Keratinocyte (primary cell): ENCODE results near the gene AHRR. TPM values are rescaled to one million over a fixed set of nuclear protein-coding genes. Genes with fewer than 3 reads are reported as not detected.

Experiments used
- DNase-seq: peaks from one replicate; pipeline ENCODE4 v3.0.0-alpha.2; 2011; ENCODE audit warnings: low read depth, missing footprints, low spot score
- FAIRE-seq: peaks from 2 replicates; lab custom pipeline; 2011; peaks lifted over from hg19 to GRCh38; lab: Jason Lieb, UNC
- H2AFZ ChIP-seq: 2 replicates; pipeline ENCODE4 v1.6.0; 2012; ENCODE audit warnings: low read length, control low read depth, inconsistent platforms; ENCODE audit not compliant: control insufficient read depth
- H3K27ac ChIP-seq: 2 replicates; pipeline ENCODE4 v1.5.1; 2011; ENCODE audit warnings: low read length; ENCODE audit not compliant: control insufficient read depth, insufficient read depth
- H3K27me3 ChIP-seq: 3 replicates; pipeline ENCODE4 v1.6.0; 2011; ENCODE audit warnings: low read length; ENCODE audit not compliant: control insufficient read depth, insufficient read depth; ENCODE audit errors: extremely low read depth
- H3K36me3 ChIP-seq, 2 experiments: 2 replicates in 1 of 2; 3 replicates in 1 of 2; pipeline ENCODE4 v1.5.1; 2011; ENCODE audit warnings: low read length in 2 of 2, mild to moderate bottlenecking in 1 of 2; ENCODE audit not compliant: control insufficient read depth in 2 of 2, insufficient read depth in 2 of 2; ENCODE audit errors: extremely low read depth in 1 of 2
- H3K4me1 ChIP-seq: 3 replicates; pipeline ENCODE4 v1.5.1; 2011; ENCODE audit warnings: low read length; ENCODE audit not compliant: control insufficient read depth, insufficient read depth; ENCODE audit errors: extremely low read depth
- H3K4me2 ChIP-seq: 3 replicates; pipeline ENCODE4 v1.6.0; 2011; ENCODE audit warnings: low read depth, low read length; ENCODE audit not compliant: control insufficient read depth, insufficient read depth; ENCODE audit errors: extremely low read depth
- H3K4me3 ChIP-seq, 3 experiments: fragments of 200-600 bp in 1 of 3; sonication (generic) in 1 of 3; 2 replicates in 2 of 3; 3 replicates in 1 of 3; pipeline ENCODE4 v1.5.1; 2011 to 2016; ENCODE audit warnings: low read length in 3 of 3, mild to moderate bottlenecking in 3 of 3, control low read depth in 2 of 3, inconsistent platforms in 1 of 3, low read depth in 1 of 3, mixed read lengths in 1 of 3, mixed run types in 1 of 3, moderate library complexity in 1 of 3; ENCODE audit not compliant: control insufficient read depth in 2 of 3, insufficient read depth in 2 of 3; ENCODE audit errors: extremely low read depth in 1 of 3
- H3K79me2 ChIP-seq: 2 replicates; pipeline ENCODE4 v1.6.0; 2012; ENCODE audit warnings: low read length; ENCODE audit not compliant: control insufficient read depth, insufficient read depth
- H3K9ac ChIP-seq: 3 replicates; pipeline ENCODE4 v1.6.0; 2011; ENCODE audit warnings: low read length; ENCODE audit not compliant: control insufficient read depth, insufficient read depth; ENCODE audit errors: extremely low read depth
- H3K9me1 ChIP-seq: 3 replicates; pipeline ENCODE4 v1.6.0; 2011; ENCODE audit warnings: low read length; ENCODE audit not compliant: control insufficient read depth, insufficient read depth; ENCODE audit errors: extremely low read depth
- H3K9me3 ChIP-seq: 2 replicates; pipeline ENCODE4 v1.5.1; 2012; ENCODE audit warnings: low read depth, low read length; ENCODE audit not compliant: control insufficient read depth
- H4K20me1 ChIP-seq: 3 replicates; pipeline ENCODE4 v1.6.0; 2011; ENCODE audit warnings: low read length; ENCODE audit not compliant: control insufficient read depth, insufficient read depth; ENCODE audit errors: extremely low read depth
- EZH2 ChIP-seq: IDR thresholded peaks from one replicate; pipeline ENCODE4 v1.6.1; 2012; ENCODE audit warnings: inconsistent platforms, mild to moderate bottlenecking, low read length, moderate library complexity
- dilution Hi-C: fragments of 300-500 bp; cut with MboI; formaldehyde crosslinking; loops from one replicate; pipeline ENCODE4 v1.7.0; 2020; ENCODE audit warnings: low sequenced_read_pairs; ENCODE audit not compliant: extremely low pct_ligation_motif_present
- polyA plus RNA-seq, 5 experiments: library from polyadenylated mRNA; depleted of rRNA in 3 of 5; stranded (reverse) in 3 of 5; stranded (forward) in 1 of 5; unstranded in 1 of 5; fragments of >200 nt; gene quantifications; 1 replicate in 1 of 5; 2 replicates in 3 of 5; 3 replicates in 1 of 5; pipeline versions ENCODE4 v1.2.1 to v1.2.3, GENCODE V29; 2011 to 2012; ENCODE audit warnings: missing spikeins in 2 of 5, low read depth in 1 of 5, low replicate concordance in 1 of 5
- TF ChIP-seq, protein P1 (sequence below), 3 experiments: IDR thresholded peaks in 1 of 3; conservative IDR thresholded peaks in 1 of 3; optimal IDR thresholded peaks in 1 of 3; 2 replicates in 2 of 3; 3 replicates in 1 of 3; pipeline versions ENCODE3 to v1.5.1; 2011; ENCODE audit warnings: low read length in 3 of 3, mild to moderate bottlenecking in 3 of 3, moderate library complexity in 2 of 3, control low read depth in 1 of 3, inconsistent platforms in 1 of 3; ENCODE audit not compliant: insufficient read depth in 2 of 3; ENCODE audit errors: extremely low read depth in 1 of 3

Gene AHRR
- polyA plus RNA-seq, 1 donor (not counting 4 experiments of a cell fraction or from before 2014, with no cell fraction given) = 0.24 TPM

- H3K9me1 ChIP-seq = no peaks in the 10 kb centered on the region
- DNase-seq = no peak
- no peaks in the 10 kb centered on the region for H4K20me1 ChIP-seq
- no peak overlapping the region for H3K4me3 ChIP-seq
- no peak overlapping the region for H2AFZ ChIP-seq
- H3K79me2 ChIP-seq = peaks cover 13% of the 10 kb centered on the region
- dilution Hi-C loops = no loop called here
- H3K36me3 ChIP-seq = no peaks in the 10 kb centered on the region
- no peak overlapping the region for H3K4me2 ChIP-seq
- H3K9ac ChIP-seq = no peak overlapping the region
- H3K27ac ChIP-seq = no peak overlapping the region
- no peaks in the 10 kb centered on the region for H3K9me3 ChIP-seq
- H3K27me3 ChIP-seq = no peaks in the 10 kb centered on the region
- TF ChIP-seq, protein P1, sequence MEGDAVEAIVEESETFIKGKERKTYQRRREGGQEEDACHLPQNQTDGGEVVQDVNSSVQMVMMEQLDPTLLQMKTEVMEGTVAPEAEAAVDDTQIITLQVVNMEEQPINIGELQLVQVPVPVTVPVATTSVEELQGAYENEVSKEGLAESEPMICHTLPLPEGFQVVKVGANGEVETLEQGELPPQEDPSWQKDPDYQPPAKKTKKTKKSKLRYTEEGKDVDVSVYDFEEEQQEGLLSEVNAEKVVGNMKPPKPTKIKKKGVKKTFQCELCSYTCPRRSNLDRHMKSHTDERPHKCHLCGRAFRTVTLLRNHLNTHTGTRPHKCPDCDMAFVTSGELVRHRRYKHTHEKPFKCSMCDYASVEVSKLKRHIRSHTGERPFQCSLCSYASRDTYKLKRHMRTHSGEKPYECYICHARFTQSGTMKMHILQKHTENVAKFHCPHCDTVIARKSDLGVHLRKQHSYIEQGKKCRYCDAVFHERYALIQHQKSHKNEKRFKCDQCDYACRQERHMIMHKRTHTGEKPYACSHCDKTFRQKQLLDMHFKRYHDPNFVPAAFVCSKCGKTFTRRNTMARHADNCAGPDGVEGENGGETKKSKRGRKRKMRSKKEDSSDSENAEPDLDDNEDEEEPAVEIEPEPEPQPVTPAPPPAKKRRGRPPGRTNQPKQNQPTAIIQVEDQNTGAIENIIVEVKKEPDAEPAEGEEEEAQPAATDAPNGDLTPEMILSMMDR (optimal IDR thresholded peaks at IDR 0.05 in 1 of 3, IDR thresholded peaks at IDR 0.05 in 1 of 3, conservative IDR thresholded peaks at IDR 0.05 in 1 of 3; ENCODE audit: extremely low read depth in 1 of 3, insufficient read depth in 2 of 3, low read length in 3 of 3) = no peak
- no peak for TF ChIP-seq EZH2
- peaks cover 10% of the 10 kb centered on the region for H3K4me1 ChIP-seq
- no peak for FAIRE-seq
These were observed 117.7 kb downstream of the AHRR start for GRCh38 chr5:439181-439580.

- H3K9me1 ChIP-seq = no peaks in the 10 kb centered on the region
- H3K4me1 ChIP-seq = peaks cover 12% of the 10 kb centered on the region
- dilution Hi-C loops = no loop called here
- no peaks in the 10 kb centered on the region for H3K36me3 ChIP-seq
- no peak for FAIRE-seq
- H3K4me3 ChIP-seq = no peak overlapping the region
- no peaks in the 10 kb centered on the region for H4K20me1 ChIP-seq
- no peaks in the 10 kb centered on the region for H3K9me3 ChIP-seq
- H3K9ac ChIP-seq = no peak overlapping the region
- no peak for TF ChIP-seq EZH2
- TF ChIP-seq, protein P1 (optimal IDR thresholded peaks at IDR 0.05 in 1 of 3, IDR thresholded peaks at IDR 0.05 in 1 of 3, conservative IDR thresholded peaks at IDR 0.05 in 1 of 3; ENCODE audit: extremely low read depth in 1 of 3, insufficient read depth in 2 of 3, low read length in 3 of 3) = no peak
- H3K79me2 ChIP-seq = peaks cover 17% of the 10 kb centered on the region
- H3K27me3 ChIP-seq = no peaks in the 10 kb centered on the region
- DNase-seq = no peak
- H3K4me2 ChIP-seq = no peak overlapping the region
- no peak overlapping the region for H2AFZ ChIP-seq
- H3K27ac ChIP-seq = no peak overlapping the region
These were observed 118.1 kb downstream of the AHRR start for GRCh38 chr5:439636-440035.
